T-helper 9 cell (primary cell): Measurements from ENCODE around the gene WDR20.
"Not testable (repeated sequence)": the region's sequence is repeated elsewhere in the genome, so short reads cannot be mapped to it uniquely, and the experiment has no call there.

ENCODE experiments used
- DNase-seq: peaks from one replicate; pipeline ENCODE4 v3.0.0-alpha.2; 2020

Gene WDR20

GRCh38 chr14:102172721-102173120, 33.0 kb downstream of the WDR20 start:
- DNase-seq = not testable (repeated sequence)

GRCh38 chr14:102177161-102177560, 37.5 kb downstream of the WDR20 start:
- no peak for DNase-seq

- DNase-seq = no peak
These were observed 39.1 kb downstream of the WDR20 start for GRCh38 chr14:102178806-102179205.

GRCh38 chr14:102180248-102180998, 40.7 kb downstream of the WDR20 start:
- DNase-seq = no peak

- DNase-seq = no peak
These were observed 41.5 kb downstream of the WDR20 start for GRCh38 chr14:102181187-102181586.

- no peak for DNase-seq
These were observed 42.5 kb downstream of the WDR20 start for GRCh38 chr14:102182190-102182589.

GRCh38 chr14:102182936-102183619, 43.4 kb downstream of the WDR20 start:
- no peak for DNase-seq

- DNase-seq = no peak
These were observed 44.2 kb downstream of the WDR20 start for GRCh38 chr14:102183886-102184285.

GRCh38 chr14:102184316-102185035, 44.8 kb downstream of the WDR20 start:
- DNase-seq = no peak

GRCh38 chr14:102185360-102185759, 45.7 kb downstream of the WDR20 start:
- no peak for DNase-seq

GRCh38 chr14:102187044-102187443, 47.3 kb downstream of the WDR20 start:
- DNase-seq = no peak

GRCh38 chr14:102187568-102188001, 47.9 kb downstream of the WDR20 start:
- no peak for DNase-seq

GRCh38 chr14:102188187-102188586, 48.5 kb downstream of the WDR20 start:
- no peak for DNase-seq

GRCh38 chr14:102189874-102190273, 50.2 kb downstream of the WDR20 start:
- DNase-seq = no peak

- DNase-seq = no peak
These were observed 53.3 kb downstream of the WDR20 start for GRCh38 chr14:102192840-102193502.

- DNase-seq = no peak
These were observed 55.2 kb downstream of the WDR20 start for GRCh38 chr14:102194856-102195255.

- DNase-seq = no peak
These were observed 55.7 kb downstream of the WDR20 start for GRCh38 chr14:102195446-102195845.

GRCh38 chr14:102196039-102196901, 56.6 kb downstream of the WDR20 start:
- no peak for DNase-seq

GRCh38 chr14:102196902-102197230, 57.2 kb downstream of the WDR20 start:
- no peak for DNase-seq

GRCh38 chr14:102197317-102197853, 57.7 kb downstream of the WDR20 start:
- DNase-seq = no peak

GRCh38 chr14:102200690-102201352, 61.1 kb downstream of the WDR20 start:
- no peak for DNase-seq
